LoVo (cell line): Measurements from ENCODE around the gene FKBP1B.
"Not testable (repeated sequence)": the region's sequence is repeated elsewhere in the genome, so short reads cannot be mapped to it uniquely, and the experiment has no call there.

ENCODE experiments used
- DNase-seq: peaks from one replicate; pipeline ENCODE4 v3.0.0-alpha.2; 2016; ENCODE audit warnings: low spot score

FKBP1B gene

DNA sequence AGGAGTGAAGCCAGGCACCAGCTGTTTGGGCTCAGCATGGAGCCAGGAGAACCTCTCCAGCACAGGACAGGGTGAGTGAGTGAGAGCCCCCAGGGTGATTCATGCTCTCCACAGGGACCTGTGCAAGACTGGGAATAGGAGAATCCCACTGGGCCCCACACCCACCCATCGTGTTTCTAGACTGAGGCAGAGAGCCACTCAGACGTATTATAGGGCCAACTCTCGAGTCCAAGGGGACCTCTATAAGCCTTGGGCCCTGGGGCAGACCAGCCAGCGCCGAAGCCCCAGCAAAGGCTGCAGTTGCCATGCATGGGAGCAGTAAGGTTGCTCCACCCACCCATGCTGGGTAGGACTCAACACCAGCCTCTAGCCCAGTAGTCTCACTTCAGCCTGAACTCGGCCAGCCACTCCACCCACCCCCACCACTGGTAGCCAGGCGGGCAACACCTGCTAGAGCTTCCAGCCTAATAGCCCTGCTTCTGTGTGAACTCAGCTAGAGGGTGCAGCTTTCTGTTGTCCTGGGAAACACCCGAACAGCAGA, 54.6 kb downstream of the FKBP1B start:
- DNase-seq: no peak

DNA sequence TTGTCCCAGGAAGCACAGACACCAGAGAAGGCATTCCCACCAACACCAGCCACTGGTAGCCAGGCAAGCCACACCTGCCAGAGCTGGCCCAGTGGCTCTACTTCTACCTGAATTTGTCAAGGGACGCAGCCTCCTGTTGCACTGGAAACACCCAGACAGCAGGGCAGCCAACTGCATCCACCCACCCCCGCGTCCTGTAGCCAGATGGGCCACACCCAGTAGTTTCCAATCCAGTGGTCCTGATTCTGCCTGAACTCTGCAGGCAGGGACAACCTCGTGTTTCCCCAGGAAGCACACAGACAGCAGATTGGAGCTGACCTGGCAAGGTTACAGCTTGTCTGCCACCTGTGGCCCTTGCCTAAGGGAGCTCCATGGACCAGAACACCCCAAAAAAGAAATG, 55.4 kb downstream of the FKBP1B start:
- DNase-seq: no peak

DNA sequence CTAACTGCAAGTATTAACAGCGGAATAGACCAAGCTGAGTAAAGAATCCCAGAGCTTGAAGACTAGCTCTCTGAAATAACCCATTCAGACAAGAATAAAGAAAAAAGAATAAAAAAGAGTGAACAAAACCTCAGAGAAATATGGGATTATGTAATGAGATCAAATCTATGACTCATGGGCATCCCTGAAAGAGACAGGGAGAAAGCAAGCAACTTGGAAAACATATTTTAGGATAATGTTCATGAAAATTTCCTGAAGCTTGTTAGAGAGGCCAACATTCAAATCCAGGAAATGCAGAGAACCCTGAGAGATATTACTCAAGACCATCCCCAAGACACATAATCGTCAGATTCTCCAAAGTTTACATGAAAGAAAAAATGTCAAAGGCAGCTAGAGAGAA, 56.3 kb downstream of the FKBP1B start:
- no peak for DNase-seq

DNA sequence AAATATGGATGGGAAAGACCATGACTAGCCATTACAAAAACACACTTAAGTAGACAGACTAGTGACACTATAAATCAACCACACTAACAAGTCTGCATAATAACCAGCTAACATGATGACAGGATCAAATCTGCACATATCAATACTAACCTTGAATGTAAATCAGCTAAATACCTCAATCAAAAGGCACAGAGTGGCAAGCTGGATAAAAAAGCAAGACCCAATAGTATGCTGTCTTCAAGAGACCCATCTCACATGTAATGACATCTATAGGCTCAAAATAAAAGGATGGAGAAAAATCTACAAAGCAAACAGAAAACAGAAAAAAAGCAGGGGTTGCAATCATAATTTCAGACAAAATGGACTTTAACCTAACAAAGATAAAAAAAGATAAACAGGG, 57.2 kb downstream of the FKBP1B start:
- DNase-seq: no peak

DNA sequence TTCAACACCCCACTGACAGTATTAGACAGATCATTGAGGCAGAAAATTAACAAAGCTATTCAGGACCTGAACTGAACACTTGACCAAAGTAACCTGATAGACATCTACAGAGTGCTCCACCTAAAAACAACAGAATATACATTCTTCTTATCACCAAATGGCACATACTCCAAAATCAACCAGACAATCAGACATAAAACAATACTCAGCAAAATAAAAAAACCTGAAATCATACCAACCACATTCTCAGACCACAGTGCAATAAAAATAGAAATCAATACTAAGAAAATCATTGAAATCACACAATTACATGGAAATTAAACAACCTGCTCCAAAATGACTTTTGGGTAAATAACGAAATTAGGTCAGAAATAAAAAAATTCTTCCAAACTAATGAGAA, 57.8 kb downstream of the FKBP1B start:
- DNase-seq: no peak

DNA sequence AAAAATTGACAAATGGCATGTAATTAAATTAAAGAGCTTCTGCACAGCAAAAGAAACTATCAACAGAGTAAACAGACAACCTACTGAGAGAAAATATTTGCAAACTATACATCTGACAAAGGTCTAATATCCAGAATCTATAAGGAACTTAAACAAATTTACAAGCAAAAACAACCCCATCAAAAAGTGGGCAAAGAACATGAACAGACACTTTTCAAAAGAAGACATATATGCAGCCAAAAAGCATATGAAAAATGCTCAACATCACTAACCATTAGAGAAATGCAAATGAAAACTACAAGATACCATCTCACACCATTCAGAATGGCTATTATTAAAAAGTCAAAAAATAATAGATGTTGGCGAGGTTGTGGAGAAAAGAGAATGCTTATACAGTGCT, 59.9 kb downstream of the FKBP1B start:
- not testable (repeated sequence) for DNase-seq

DNA sequence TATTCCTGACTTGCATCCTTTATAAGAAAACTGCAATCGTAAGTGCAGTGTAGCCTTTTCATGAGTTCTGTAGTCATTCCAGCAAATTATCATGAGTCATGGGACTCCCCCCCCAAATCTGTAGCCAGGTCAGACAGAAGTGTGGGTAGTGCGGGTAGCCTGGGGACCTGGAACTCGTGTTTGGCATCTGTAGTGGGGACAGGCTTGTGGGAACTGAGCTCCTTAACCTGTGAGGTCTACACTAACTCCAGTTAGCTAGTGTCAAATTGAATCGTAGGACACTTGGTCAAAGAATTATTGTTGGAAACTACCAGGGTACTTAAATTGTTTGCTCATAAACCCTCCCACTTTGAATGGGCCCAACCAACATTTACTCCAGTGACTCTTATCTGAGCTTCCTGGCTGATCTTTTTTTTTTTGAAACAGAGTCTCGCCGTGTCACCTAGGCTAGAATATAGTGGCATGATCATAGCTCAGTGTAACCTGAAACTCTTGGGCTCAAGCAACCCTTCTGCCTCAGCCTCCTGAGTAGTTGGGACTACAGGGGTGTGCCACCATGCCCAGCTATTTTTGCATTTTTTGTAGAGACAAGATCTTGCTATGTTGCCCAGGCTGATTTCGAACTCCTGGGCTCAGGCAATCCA, 61.2 kb downstream of the FKBP1B start:
- DNase-seq: no peak

DNA sequence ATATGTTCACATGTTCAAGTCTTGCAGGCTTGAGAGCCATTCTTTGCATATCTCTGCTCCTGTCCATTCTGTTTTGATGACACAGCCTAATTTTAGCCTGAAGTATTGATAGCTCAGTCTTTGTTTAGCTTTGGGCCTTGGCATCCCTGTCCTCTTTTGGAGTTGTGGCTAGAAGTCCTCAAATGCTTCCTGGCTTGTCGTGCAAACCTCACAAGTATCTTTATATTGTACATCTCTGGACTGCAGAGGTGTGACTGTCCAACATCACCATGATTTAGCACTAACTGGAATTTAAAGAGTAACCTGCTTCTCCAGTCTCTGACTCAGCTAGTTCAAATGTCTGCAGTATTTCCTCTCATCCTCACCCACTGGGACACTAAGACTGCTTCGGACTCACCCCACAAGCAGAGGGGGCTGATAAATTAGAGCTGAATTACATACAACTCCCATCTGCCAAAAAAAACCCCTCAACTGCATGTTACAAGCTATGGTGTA, 61.9 kb downstream of the FKBP1B start:
- no peak for DNase-seq
